Breast epithelium (tissue), 3 donors: ENCODE data around the gene NOTCH3.

ENCODE experiments used
- CTCF ChIP-seq, 3 donors: fragments of 450-650 bp; IDR thresholded peaks; one replicate each; pipeline ENCODE4 v1.5.1; 2016 to 2017; ENCODE audit warnings: antibody characterized with exemption in 3 of 3, mild to moderate bottlenecking in 3 of 3, moderate library complexity in 3 of 3
- POLR2A ChIP-seq: fragments of 450-650 bp; IDR thresholded peaks from one replicate; pipeline ENCODE4 v1.6.1; 2016; ENCODE audit warnings: antibody characterized with exemption, mild to moderate bottlenecking, moderate library complexity
- POLR2AphosphoS5 ChIP-seq, 3 donors: sonication (generic); formaldehyde crosslinking; IDR thresholded peaks; one replicate each; pipeline ENCODE4 v1.6.1; 2017; ENCODE audit warnings: antibody characterized with exemption in 3 of 3

- TF ChIP-seq CTCF (IDR thresholded peaks at IDR 0.05) (no peak), POLR2AphosphoS5 (IDR thresholded peaks at IDR 0.05) (no peak), POLR2A (no peak)
Measured at GRCh38 chr19:15123900-15124299, 76.9 kb downstream of the NOTCH3 start.
